Testis (tissue), 3 donors: ENCODE data around the gene BCAT1. TPM values are rescaled to one million over a fixed set of nuclear protein-coding genes. Genes with fewer than 3 reads are reported as not detected.

Experiments
- DNase-seq: peaks from one replicate; pipeline ENCODE4 v3.0.0-alpha.2; 2019
- H3K27ac ChIP-seq, 2 donors: fragments of 200-600 bp; sonication (generic); one replicate each; pipeline ENCODE4 v1.5.1; 2019
- H3K27me3 ChIP-seq: fragments of 200-600 bp; sonication (generic); one replicate; pipeline ENCODE4 v1.5.1; 2019
- H3K36me3 ChIP-seq: fragments of 200-600 bp; sonication (generic); one replicate; pipeline ENCODE4 v1.5.1; 2017; ENCODE audit warnings: low read depth; ENCODE audit errors: missing control alignments
- H3K4me1 ChIP-seq: fragments of 200-600 bp; sonication (generic); one replicate; pipeline ENCODE4 v1.5.1; 2019
- H3K4me3 ChIP-seq, 2 donors: fragments of 200-600 bp; sonication (generic); one replicate each; pipeline ENCODE4 v1.5.1; 2017 to 2019
- H3K9me3 ChIP-seq: fragments of 200-600 bp; sonication (generic); one replicate; pipeline ENCODE4 v1.5.1; 2017
- CTCF ChIP-seq, 3 experiments: fragments of 450-650 bp in 2 of 3; fragments of 200-600 bp in 1 of 3; sonication (generic) in 1 of 3; IDR thresholded peaks; one replicate each; pipeline ENCODE4 v1.5.1; 2016 to 2019; ENCODE audit warnings: antibody characterized with exemption in 3 of 3, mild to moderate bottlenecking in 2 of 3, moderate library complexity in 1 of 3
- POLR2A ChIP-seq: fragments of 450-650 bp; IDR thresholded peaks from one replicate; pipeline ENCODE4 v1.6.1; 2017; ENCODE audit warnings: antibody characterized with exemption, mild to moderate bottlenecking, moderate library complexity
- WGBS, 2 donors: methylation state at CpG; one replicate each; pipeline ENCODE4 v1.1.5; 2018; 5-methylcytosine and 5-hydroxymethylcytosine counted together
- intact Hi-C: fragments of 100-400 bp; cut with DNase I; formaldehyde crosslinking; loops from one replicate; pipeline ENCODE4 v1.15.1; 2023; ENCODE audit warnings: low total_unique reads
- polyA plus RNA-seq: library from polyadenylated mRNA; stranded (reverse); fragments of 350-450 nt; fragmentation: Illumina TruSeq; extraction: RNeasy Lipid Tissue Mini Kit (QIAGEN cat#74804); gene quantifications from one replicate; pipeline ENCODE4 v1.2.3, GENCODE V29; 2014; ENCODE audit warnings: low read depth, low replicate concordance; ENCODE audit not compliant: insufficient read depth
- total RNA-seq, 2 donors: library from RNA; depleted of rRNA; stranded (reverse); fragments of >200 nt; gene quantifications; one replicate each; pipeline ENCODE4 v1.2.3, GENCODE V29; 2016

BCAT1 gene
- total and polyA plus RNA-seq, 3 donors from 2014 or later, result 30.8 to 44.2 (median 34.7) TPM

DNA sequence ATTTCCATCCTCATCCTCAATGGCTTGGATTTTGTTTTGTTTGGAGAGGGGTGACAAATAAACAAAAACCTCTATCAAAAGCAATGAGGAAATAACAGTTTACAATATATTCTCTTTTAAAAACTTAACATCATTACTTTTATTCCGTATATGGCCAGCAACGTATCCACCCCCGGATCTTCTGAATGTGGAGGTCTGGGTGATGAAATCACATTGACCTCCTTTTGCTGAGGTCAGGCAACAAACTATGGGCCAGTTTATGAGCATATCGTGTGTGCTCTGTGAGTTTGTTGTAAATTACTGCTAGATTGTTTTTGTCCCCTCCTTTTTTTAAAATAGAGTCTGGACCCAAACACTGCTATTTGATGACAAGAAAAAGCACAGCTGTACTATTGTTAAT lies 178.1 kb downstream of the BCAT1 start:
- intact Hi-C loops, result no loop called here
- no peaks in the 10 kb centered on the region for H3K9me3 ChIP-seq
- H3K36me3 ChIP-seq, result no peaks in the 10 kb centered on the region
- no peak overlapping the region for H3K4me3 ChIP-seq
- WGBS, 2 donors, result 60 to 63% methylated on average over 4 of the region's 4 CpGs
- TF ChIP-seq POLR2A (no peak), CTCF (IDR thresholded peaks at IDR 0.05) (no peak)
- H3K4me1 ChIP-seq, result no peaks in the 10 kb centered on the region
- H3K27ac ChIP-seq, result no peak overlapping the region
- no peaks in the 10 kb centered on the region for H3K27me3 ChIP-seq
- no peak for DNase-seq

- whole genome bisulfite sequencing, 2 donors, result 92 to 93% methylated on average over 3 of the region's 3 CpGs
- TF ChIP-seq CTCF (IDR thresholded peaks at IDR 0.05), result no peak
- no peak for TF ChIP-seq POLR2A
- Histone ChIP-seq H3K9me3 (no peaks in the 10 kb centered on the region), H3K36me3 (no peaks in the 10 kb centered on the region), H3K4me1 (no peaks in the 10 kb centered on the region), H3K4me3 (no peak overlapping the region), H3K27ac (no peak overlapping the region), H3K27me3 (no peaks in the 10 kb centered on the region)
- intact Hi-C loops, result no loop called here
- no peak for DNase-seq
Measured at GRCh38 chr12:24770334-24770733, 178.6 kb downstream of the BCAT1 start.

GRCh38 chr12:24769682-24770081 lies 179.2 kb downstream of the BCAT1 start:
- DNase-seq, result no peak
- 95 to 99% methylated on average over 3 of the region's 3 CpGs for whole genome bisulfite sequencing, 2 donors
- TF ChIP-seq CTCF (IDR thresholded peaks at IDR 0.05) (no peak), POLR2A (no peak)
- Histone ChIP-seq H3K27ac (no peak overlapping the region), H3K27me3 (no peaks in the 10 kb centered on the region), H3K4me3 (no peak overlapping the region), H3K9me3 (no peaks in the 10 kb centered on the region), H3K4me1 (no peaks in the 10 kb centered on the region), H3K36me3 (no peaks in the 10 kb centered on the region)
- intact Hi-C loops, result no loop called here

GRCh38 chr12:24768415-24768814 lies 180.5 kb downstream of the BCAT1 start:
- H3K36me3 ChIP-seq, result no peaks in the 10 kb centered on the region
- no peaks in the 10 kb centered on the region for H3K9me3 ChIP-seq
- intact Hi-C loops, result no loop called here
- H3K4me3 ChIP-seq, result no peak overlapping the region
- no peak overlapping the region for H3K27ac ChIP-seq
- no peaks in the 10 kb centered on the region for H3K27me3 ChIP-seq
- DNase-seq, result no peak
- no peak for TF ChIP-seq POLR2A
- no peak for TF ChIP-seq CTCF (IDR thresholded peaks at IDR 0.05)
- H3K4me1 ChIP-seq, result no peaks in the 10 kb centered on the region

- 97 to 100% methylated on average over 1 of the region's 1 CpG for WGBS, 2 donors
- Histone ChIP-seq H3K9me3 (no peaks in the 10 kb centered on the region), H3K4me1 (no peaks in the 10 kb centered on the region), H3K27me3 (no peaks in the 10 kb centered on the region), H3K4me3 (no peak overlapping the region), H3K27ac (no peak overlapping the region), H3K36me3 (no peaks in the 10 kb centered on the region)
- TF ChIP-seq CTCF (IDR thresholded peaks at IDR 0.05) (no peak), POLR2A (no peak)
- intact Hi-C loops, result no loop called here
- no peak for DNase-seq
Measured at GRCh38 chr12:24767016-24767415, 181.9 kb downstream of the BCAT1 start.
